BJ (cell line): ENCODE results near the gene RAB43. TPM values are rescaled to one million over a fixed set of nuclear protein-coding genes. Genes with fewer than 3 reads are reported as not detected.

Source experiments
- CTCF ChIA-PET: fragments of 350-600 bp; formaldehyde crosslinking; extraction: SDS; loops from one replicate; lab custom pipeline; 2021; ENCODE audit warnings: antibody characterized with exemption, inconsistent platforms; lab: Yijun Ruan, JAX
- POLR2A ChIA-PET: fragments of 300-600 bp; sonication (Branson Sonifier 250); formaldehyde crosslinking; extraction: SDS; loops from one replicate; lab custom pipeline; 2021; ENCODE audit warnings: antibody characterized with exemption; lab: Charles Lee
- DNase-seq: peaks from one replicate; pipeline ENCODE4 v3.0.0-alpha.2; 2011; ENCODE audit warnings: low read depth
- H3K27me3 ChIP-seq: 2 replicates; pipeline ENCODE4 v1.6.0; 2011; ENCODE audit warnings: low read length; ENCODE audit not compliant: control insufficient read depth, insufficient read depth
- H3K36me3 ChIP-seq: 2 replicates; pipeline ENCODE4 v1.5.1; 2011; ENCODE audit warnings: low read length; ENCODE audit not compliant: control insufficient read depth, insufficient read depth
- H3K4me3 ChIP-seq: 2 replicates; pipeline ENCODE4 v1.5.1; 2011; ENCODE audit warnings: low read depth, mild to moderate bottlenecking, control low read depth, low read length
- CTCF ChIP-seq: IDR thresholded peaks from 2 replicates; pipeline ENCODE4 v1.5.1; 2011; ENCODE audit warnings: low read depth, mild to moderate bottlenecking, control low read depth, inconsistent platforms, low read length, moderate library complexity; ENCODE audit not compliant: insufficient read depth
- polyA plus RNA-seq: library from polyadenylated mRNA; depleted of rRNA; stranded (reverse); fragments of >200 nt; gene quantifications from 2 replicates; pipeline ENCODE4 v1.2.3, GENCODE V29; 2011

Gene RAB43
- polyA plus RNA-seq, 1 experiment, result 16.1 TPM

- no peak for DNase-seq
- ChIA-PET CTCF (interaction anchor here (0.6 to 6.3 kb wide), 18 partner anchors 10 to 205 kb away, joined by 3 to 91 read pairs (median 10); partner anchors contain the start of genes CFAP92 and COPG1), POLR2A (no interaction called here)
- no peak for TF ChIP-seq CTCF
- Histone ChIP-seq H3K4me3 (no peak overlapping the region), H3K27me3 (peaks cover 6% of the 10 kb centered on the region), H3K36me3 (no peaks in the 10 kb centered on the region)
Observed at GRCh38 chr3:129051871-129052340, 69.7 kb downstream of the RAB43 start.

GRCh38 chr3:129050556-129051295 is 70.9 kb downstream of the RAB43 start:
- no peak overlapping the region for H3K4me3 ChIP-seq
- no peak for TF ChIP-seq CTCF
- DNase-seq, result no peak
- H3K27me3 ChIP-seq, result peaks cover 5% of the 10 kb centered on the region
- ChIA-PET CTCF (interaction anchor here (3.3 to 6.3 kb wide), 4 partner anchors 9 to 195 kb away, joined by 26 to 91 read pairs (median 50); no protein-coding TSS in a partner anchor), POLR2A (no interaction called here)
- no peaks in the 10 kb centered on the region for H3K36me3 ChIP-seq

- ChIA-PET CTCF (no interaction called here), POLR2A (no interaction called here)
- Histone ChIP-seq H3K27me3 (peaks cover 7% of the 10 kb centered on the region), H3K36me3 (no peaks in the 10 kb centered on the region), H3K4me3 (no peak overlapping the region)
- TF ChIP-seq CTCF, result no peak
- no peak for DNase-seq
Observed at GRCh38 chr3:129047553-129047839, 74.1 kb downstream of the RAB43 start.

GRCh38 chr3:129046732-129047552 is 74.7 kb downstream of the RAB43 start:
- ChIA-PET POLR2A (no interaction called here), CTCF (interaction anchor here (1.0 to 1.3 kb wide), 2 partner anchors 10 to 14 kb away, joined by 3 to 4 read pairs; no protein-coding TSS in a partner anchor)
- no peak for DNase-seq
- no peak for TF ChIP-seq CTCF
- H3K27me3 ChIP-seq, result peaks cover 9% of the 10 kb centered on the region
- no peaks in the 10 kb centered on the region for H3K36me3 ChIP-seq
- no peak overlapping the region for H3K4me3 ChIP-seq
